Mesothelial cell of epicardium (in vitro differentiated cells): ENCODE data around the gene TENM4. TPM values are rescaled to one million over a fixed set of nuclear protein-coding genes. Genes with fewer than 3 reads are reported as not detected.

ENCODE experiments used
- DNase-seq, 2 experiments: peaks; one replicate each; pipeline ENCODE4 v3.0.0; 2021; ENCODE audit warnings: low spot score in 2 of 2; ENCODE audit not compliant: unreplicated experiment in 2 of 2
- H3K27ac Mint-ChIP-seq: 2 replicates; pipeline ENCODE4 v1.8.0; 2021; ENCODE audit warnings: mixed read lengths
- H3K27me3 Mint-ChIP-seq: 2 replicates; pipeline ENCODE4 v1.8.0; 2021; ENCODE audit warnings: low read depth, mixed read lengths
- H3K36me3 Mint-ChIP-seq: 2 replicates; pipeline ENCODE4 v1.8.0; 2021; ENCODE audit warnings: mixed read lengths
- H3K4me1 Mint-ChIP-seq: 2 replicates; pipeline ENCODE4 v1.8.0; 2021; ENCODE audit warnings: mixed read lengths
- H3K4me3 Mint-ChIP-seq: 2 replicates; pipeline ENCODE4 v1.8.0; 2021; ENCODE audit warnings: mild to moderate bottlenecking, moderate library complexity, mixed read lengths
- H3K9me3 Mint-ChIP-seq: 2 replicates; pipeline ENCODE4 v1.8.0; 2021; ENCODE audit warnings: mixed read lengths
- CTCF ChIP-seq: fragments of 200-600 bp; sonication (generic); IDR thresholded peaks from one replicate; pipeline ENCODE4 v1.5.0; 2021; ENCODE audit warnings: antibody characterized with exemption; ENCODE audit not compliant: unreplicated experiment
- total RNA-seq: library from RNA; stranded (reverse); gene quantifications from 3 replicates; pipeline ENCODE4 v1.2.1, GENCODE V29; 2021

TENM4 gene
- total RNA-seq, 1 donor from 2014 or later: 187 TPM

- TF ChIP-seq CTCF: no peak
- no peak for DNase-seq
Observed at GRCh38 chr11:79265756-79266322, 175.0 kb downstream of the TENM4 start.

GRCh38 chr11:79264284-79264683, 176.5 kb downstream of the TENM4 start:
- Mint-ChIP-seq H3K27me3 (no peaks in the 10 kb centered on the region), H3K36me3 (no peaks in the 10 kb centered on the region), H3K9me3 (no peaks in the 10 kb centered on the region), H3K27ac (no peak overlapping the region), H3K4me3 (no peak overlapping the region), H3K4me1 (peaks cover 13% of the 10 kb centered on the region)
- no peak for TF ChIP-seq CTCF
- DNase-seq: no peak

More at GRCh38 chr11:79265756-79266322, 175.0 kb downstream of the TENM4 start:
- Mint-ChIP-seq H3K4me1 (peaks cover 20% of the 10 kb centered on the region), H3K4me3 (no peak overlapping the region), H3K27ac (no peak overlapping the region), H3K36me3 (no peaks in the 10 kb centered on the region), H3K9me3 (no peaks in the 10 kb centered on the region), H3K27me3 (no peaks in the 10 kb centered on the region)

- Mint-ChIP-seq H3K4me3 (no peak overlapping the region), H3K27ac (no peak overlapping the region), H3K27me3 (no peaks in the 10 kb centered on the region), H3K36me3 (no peaks in the 10 kb centered on the region), H3K4me1 (peaks cover 13% of the 10 kb centered on the region), H3K9me3 (no peaks in the 10 kb centered on the region)
- no peak for TF ChIP-seq CTCF
- DNase-seq: no peak
Observed at GRCh38 chr11:79263001-79263400, 177.8 kb downstream of the TENM4 start.

GRCh38 chr11:79262221-79262620, 178.6 kb downstream of the TENM4 start:
- Mint-ChIP-seq H3K4me1 (peaks cover 13% of the 10 kb centered on the region), H3K27me3 (no peaks in the 10 kb centered on the region), H3K27ac (no peak overlapping the region), H3K36me3 (no peaks in the 10 kb centered on the region), H3K4me3 (no peak overlapping the region), H3K9me3 (no peaks in the 10 kb centered on the region)
- DNase-seq: no peak
- TF ChIP-seq CTCF: no peak

GRCh38 chr11:79261684-79262083, 179.1 kb downstream of the TENM4 start:
- no peak for TF ChIP-seq CTCF
- Mint-ChIP-seq H3K27me3 (no peaks in the 10 kb centered on the region), H3K9me3 (no peaks in the 10 kb centered on the region), H3K27ac (no peak overlapping the region), H3K36me3 (no peaks in the 10 kb centered on the region), H3K4me1 (peaks cover 13% of the 10 kb centered on the region), H3K4me3 (no peak overlapping the region)
- DNase-seq: no peak

GRCh38 chr11:79259800-79260199, 181.0 kb downstream of the TENM4 start:
- H3K4me3 Mint-ChIP-seq: no peak overlapping the region
- no peak overlapping the region for H3K27ac Mint-ChIP-seq
- no peak for TF ChIP-seq CTCF
- no peak for DNase-seq
- no peaks in the 10 kb centered on the region for H3K9me3 Mint-ChIP-seq
- no peaks in the 10 kb centered on the region for H3K27me3 Mint-ChIP-seq
- no peaks in the 10 kb centered on the region for H3K36me3 Mint-ChIP-seq
- peaks cover 13% of the 10 kb centered on the region for H3K4me1 Mint-ChIP-seq
